Type B pancreatic cell (in vitro differentiated cells): ENCODE data around the gene KRTAP4-9. TPM values are rescaled to one million over a fixed set of nuclear protein-coding genes. Genes with fewer than 3 reads are reported as not detected.
"Not testable (repeated sequence)": the region's sequence is repeated elsewhere in the genome, so short reads cannot be mapped to it uniquely, and the experiment has no call there.

ENCODE experiments used
- DNase-seq: peaks from one replicate; pipeline ENCODE4 v3.0.0; 2021; ENCODE audit warnings: mixed read lengths; ENCODE audit not compliant: unreplicated experiment; ENCODE audit errors: extremely low spot score
- H3K27ac Mint-ChIP-seq: 2 replicates; pipeline ENCODE4 v1.8.0; 2021; ENCODE audit warnings: mild to moderate bottlenecking, mixed read lengths
- H3K27me3 Mint-ChIP-seq: 2 replicates; pipeline ENCODE4 v1.8.0; 2021; ENCODE audit warnings: mixed read lengths
- H3K36me3 Mint-ChIP-seq: 2 replicates; pipeline ENCODE4 v1.8.0; 2021; ENCODE audit warnings: mixed read lengths
- H3K4me1 Mint-ChIP-seq: one replicate; pipeline ENCODE4 v1.8.0; 2021; ENCODE audit warnings: mixed read lengths; ENCODE audit not compliant: unreplicated experiment
- H3K4me3 Mint-ChIP-seq: 2 replicates; pipeline ENCODE4 v1.8.0; 2021; ENCODE audit warnings: mild to moderate bottlenecking, mixed read lengths
- H3K9me3 Mint-ChIP-seq: 2 replicates; pipeline ENCODE4 v1.8.0; 2021; ENCODE audit warnings: mixed read lengths
- total RNA-seq: library from RNA; stranded (reverse); gene quantifications from 2 replicates; pipeline ENCODE4 v1.2.1, GENCODE V29; 2021; ENCODE audit warnings: low replicate concordance
- TF ChIP-seq, protein P1 (sequence below): fragments of 200-600 bp; sonication (generic); conservative IDR thresholded peaks from 2 replicates; pipeline ENCODE4 v1.5.0; 2021; ENCODE audit warnings: antibody characterized with exemption, mild to moderate bottlenecking

The KRTAP4-9 gene
- total RNA-seq, 1 donor from 2014 or later: not detected

- H3K27ac Mint-ChIP-seq: no peak overlapping the region
- H3K27me3 Mint-ChIP-seq: no peaks in the 10 kb centered on the region
- no peak for DNase-seq
- H3K4me3 Mint-ChIP-seq: no peak overlapping the region
- H3K9me3 Mint-ChIP-seq: peaks cover 5% of the 10 kb centered on the region
- TF ChIP-seq, protein P1, sequence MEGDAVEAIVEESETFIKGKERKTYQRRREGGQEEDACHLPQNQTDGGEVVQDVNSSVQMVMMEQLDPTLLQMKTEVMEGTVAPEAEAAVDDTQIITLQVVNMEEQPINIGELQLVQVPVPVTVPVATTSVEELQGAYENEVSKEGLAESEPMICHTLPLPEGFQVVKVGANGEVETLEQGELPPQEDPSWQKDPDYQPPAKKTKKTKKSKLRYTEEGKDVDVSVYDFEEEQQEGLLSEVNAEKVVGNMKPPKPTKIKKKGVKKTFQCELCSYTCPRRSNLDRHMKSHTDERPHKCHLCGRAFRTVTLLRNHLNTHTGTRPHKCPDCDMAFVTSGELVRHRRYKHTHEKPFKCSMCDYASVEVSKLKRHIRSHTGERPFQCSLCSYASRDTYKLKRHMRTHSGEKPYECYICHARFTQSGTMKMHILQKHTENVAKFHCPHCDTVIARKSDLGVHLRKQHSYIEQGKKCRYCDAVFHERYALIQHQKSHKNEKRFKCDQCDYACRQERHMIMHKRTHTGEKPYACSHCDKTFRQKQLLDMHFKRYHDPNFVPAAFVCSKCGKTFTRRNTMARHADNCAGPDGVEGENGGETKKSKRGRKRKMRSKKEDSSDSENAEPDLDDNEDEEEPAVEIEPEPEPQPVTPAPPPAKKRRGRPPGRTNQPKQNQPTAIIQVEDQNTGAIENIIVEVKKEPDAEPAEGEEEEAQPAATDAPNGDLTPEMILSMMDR: no peak
- H3K4me1 Mint-ChIP-seq: peaks cover 27% of the 10 kb centered on the region
- H3K36me3 Mint-ChIP-seq: no peaks in the 10 kb centered on the region
These were observed 41.7 kb upstream of the KRTAP4-9 start for GRCh38 chr17:41063449-41063848.

DNA sequence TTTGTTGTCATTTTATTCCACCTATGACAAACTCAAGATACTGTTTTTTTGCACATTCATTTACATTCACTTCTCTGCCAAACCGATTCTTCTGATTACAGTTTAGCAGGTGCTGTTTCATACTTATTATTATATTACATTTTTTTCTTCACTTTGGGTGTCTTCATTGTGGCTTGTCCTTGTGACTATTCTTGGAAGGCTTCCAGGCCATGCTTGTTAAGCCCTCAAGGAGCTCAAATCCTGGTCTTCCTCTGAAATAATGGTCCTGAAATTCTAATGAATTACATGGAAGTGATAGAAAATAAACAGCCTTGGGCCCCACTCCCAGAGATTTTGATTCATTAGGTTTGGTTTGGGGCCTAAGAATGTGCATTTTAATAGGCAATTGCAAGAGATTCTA, 40.9 kb upstream of the KRTAP4-9 start:
- TF ChIP-seq, protein P1: no peak
- DNase-seq: no peak
- peaks cover 5% of the 10 kb centered on the region for H3K9me3 Mint-ChIP-seq
- H3K27me3 Mint-ChIP-seq: no peaks in the 10 kb centered on the region
- H3K4me3 Mint-ChIP-seq: no peak overlapping the region
- H3K27ac Mint-ChIP-seq: no peak overlapping the region
- no peaks in the 10 kb centered on the region for H3K36me3 Mint-ChIP-seq
- H3K4me1 Mint-ChIP-seq: peaks cover 26% of the 10 kb centered on the region

GRCh38 chr17:41065016-41065689, 40.0 kb upstream of the KRTAP4-9 start:
- H3K36me3 Mint-ChIP-seq, DNase-seq, H3K9me3 Mint-ChIP-seq, H3K27ac Mint-ChIP-seq, H3K27me3 Mint-ChIP-seq, H3K4me3 Mint-ChIP-seq: not testable (repeated sequence)
- peaks cover 21% of the 10 kb centered on the region for H3K4me1 Mint-ChIP-seq

- H3K4me1 Mint-ChIP-seq: peaks cover 16% of the 10 kb centered on the region
- DNase-seq: no peak
These were observed 39.2 kb upstream of the KRTAP4-9 start, which contains the start of gene KRTAP2-4 for GRCh38 chr17:41065829-41066624. Gene KRTAP2-4 (minus strand): TSS chr17:41065879. CDS start chr17:41065845, 34 bp downstream.

GRCh38 chr17:41067281-41067680, 37.9 kb upstream of the KRTAP4-9 start:
- Mint-ChIP-seq H3K27ac (peak overlapping the region; percentile 14), H3K4me3 (no peak overlapping the region), H3K9me3 (no peaks in the 10 kb centered on the region), H3K4me1 (peaks cover 9% of the 10 kb centered on the region), H3K36me3 (no peaks in the 10 kb centered on the region), H3K27me3 (no peaks in the 10 kb centered on the region)
- TF ChIP-seq, protein P1: no peak
- no peak for DNase-seq

More at GRCh38 chr17:41065829-41066624, 39.2 kb upstream of the KRTAP4-9 start, which contains the start of gene KRTAP2-4:
- no peaks in the 10 kb centered on the region for H3K36me3 Mint-ChIP-seq
- no peak within 1 kb of the TSS for H3K27ac Mint-ChIP-seq
- no peaks in the 10 kb centered on the region for H3K9me3 Mint-ChIP-seq
- no peak within 1 kb of the TSS for H3K4me3 Mint-ChIP-seq
- H3K27me3 Mint-ChIP-seq: no peaks in the 10 kb centered on the region
- TF ChIP-seq, protein P1: no peak

DNA sequence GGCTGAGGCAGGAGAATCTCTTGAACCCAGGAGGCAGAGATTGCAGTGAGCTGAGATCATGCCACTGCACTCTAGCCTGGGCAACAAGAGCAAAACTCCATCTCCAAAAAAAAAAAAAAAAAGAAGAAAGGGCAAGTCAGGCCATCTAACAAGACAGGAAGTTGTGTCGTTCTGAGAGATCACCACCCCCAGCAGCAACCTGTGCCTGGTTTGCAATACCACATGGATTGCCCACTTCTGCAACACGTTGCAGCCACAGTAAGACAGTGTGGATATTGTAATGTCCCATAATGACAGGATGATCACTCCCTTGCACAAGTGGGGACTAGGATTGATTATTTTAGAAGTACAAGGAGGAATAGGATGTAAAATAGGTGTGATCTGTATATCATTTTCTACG, 36.2 kb upstream of the KRTAP4-9 start:
- Mint-ChIP-seq H3K4me3 (no peak overlapping the region), H3K36me3 (no peaks in the 10 kb centered on the region), H3K27me3 (no peaks in the 10 kb centered on the region), H3K27ac (no peak overlapping the region), H3K4me1 (peaks cover 9% of the 10 kb centered on the region), H3K9me3 (no peaks in the 10 kb centered on the region)
- TF ChIP-seq, protein P1: no peak
- no peak for DNase-seq
